K562 (cell line): ENCODE results near the gene MCEMP1. TPM values are rescaled to one million over a fixed set of nuclear protein-coding genes. Genes with fewer than 3 reads are reported as not detected.

Experiments used
- BACH1 ChIP-seq: fragments of 200-800 bp; sonication (Bioruptor generic); IDR thresholded peaks from 2 replicates; pipeline ENCODE4 v1.6.1; 2016; ENCODE audit warnings: missing genetic modification characterization, missing compliant biosample characterization
- CCNT2 ChIP-seq: IDR thresholded peaks from 2 replicates; pipeline ENCODE4 v1.6.1; 2011; ENCODE audit warnings: borderline replicate concordance, low read depth, mild to moderate bottlenecking, moderate library complexity, mixed read lengths, low read length; ENCODE audit not compliant: insufficient read length; ENCODE audit errors: extremely low read depth
- CXXC5 ChIP-seq: fragments of 250-450 bp; sonication (Bioruptor Pico); IDR thresholded peaks from 2 replicates; pipeline ENCODE4 v1.8.0; 2022; ENCODE audit warnings: inconsistent platforms, mild to moderate bottlenecking, moderate library complexity
- E2F3 ChIP-seq: fragments of 250-450 bp; sonication (Bioruptor Pico); IDR thresholded peaks from 2 replicates; pipeline ENCODE4 v1.4.0; 2020; ENCODE audit warnings: mild to moderate bottlenecking
- HDAC8 ChIP-seq: fragments of 450-650 bp; IDR thresholded peaks from 2 replicates; pipeline ENCODE4 v1.6.1; 2016; ENCODE audit warnings: mild to moderate bottlenecking, missing genetic modification characterization, moderate library complexity, missing compliant biosample characterization
- HSF4 ChIP-seq: fragments of 250-450 bp; sonication (Bioruptor Pico); IDR thresholded peaks from 2 replicates; pipeline ENCODE4 v2.1.2; 2022; ENCODE audit warnings: mild to moderate bottlenecking, moderate library complexity, borderline replicate concordance
- JUND ChIP-seq, 2 experiments: IDR thresholded peaks; 2 replicates in 1 of 2; 3 replicates in 1 of 2; pipeline ENCODE4 v1.6.1; 2011; ENCODE audit warnings: borderline replicate concordance in 2 of 2, low read depth in 2 of 2, low read length in 2 of 2, improper control_type of control experiment in 1 of 2, missing biosample characterization in 1 of 2, missing genetic modification characterization in 1 of 2, missing genetic modification reagents in 1 of 2
- KLF10 ChIP-seq: fragments of 250-450 bp; sonication (Bioruptor Pico); IDR thresholded peaks from 2 replicates; pipeline ENCODE4 v1.6.1; 2021; ENCODE audit warnings: matching md5 sums
- NFIC ChIP-seq: fragments of 450-650 bp; IDR thresholded peaks from 2 replicates; pipeline ENCODE4 v1.6.1; 2017; ENCODE audit warnings: mild to moderate bottlenecking, inconsistent platforms
- NFYB ChIP-seq: IDR thresholded peaks from 2 replicates; pipeline ENCODE4 v1.6.1; 2011; ENCODE audit warnings: mild to moderate bottlenecking, moderate library complexity; ENCODE audit not compliant: insufficient read length; ENCODE audit errors: extremely low read depth
- POLR2G ChIP-seq: fragments of 200-400 bp; formaldehyde crosslinking; IDR thresholded peaks from 2 replicates; pipeline ENCODE4 v1.6.1; 2017; ENCODE audit warnings: low read depth, mild to moderate bottlenecking, antibody characterized with exemption, low read length, moderate library complexity
- RBBP5 ChIP-seq: fragments of 200-600 bp; sonication (generic); IDR thresholded peaks from 2 replicates; pipeline ENCODE4 v1.6.1; 2012; ENCODE audit warnings: borderline replicate concordance, mild to moderate bottlenecking, low read length, control low read depth, inconsistent platforms; ENCODE audit not compliant: insufficient read depth, poor library complexity, severe bottlenecking
- RBM25 ChIP-seq: fragments of 200-400 bp; formaldehyde crosslinking; IDR thresholded peaks from 2 replicates; pipeline ENCODE4 v1.6.1; 2018; ENCODE audit warnings: low read length, low read depth, moderate library complexity; ENCODE audit not compliant: severe bottlenecking
- RFX7 ChIP-seq: fragments of 250-450 bp; sonication (Bioruptor Pico); IDR thresholded peaks from 2 replicates; pipeline ENCODE4 v1.5.1; 2021; ENCODE audit warnings: mild to moderate bottlenecking
- SAFB ChIP-seq: fragments of 200-400 bp; formaldehyde crosslinking; IDR thresholded peaks from 2 replicates; pipeline ENCODE4 v1.6.1; 2017; ENCODE audit warnings: low read depth, low read length, borderline replicate concordance
- SP1 ChIP-seq: sonication (generic); formaldehyde crosslinking; IDR thresholded peaks from 2 replicates; pipeline ENCODE4 v1.8.1; 2022; ENCODE audit warnings: mild to moderate bottlenecking, missing genetic modification reagents
- ZBED1 ChIP-seq: IDR thresholded peaks from 2 replicates; pipeline ENCODE4 v1.6.1; 2014
- ZBTB1 ChIP-seq: sonication (generic); formaldehyde crosslinking; IDR thresholded peaks from 2 replicates; pipeline ENCODE4 v1.8.1; 2023; ENCODE audit warnings: missing genetic modification reagents, low read depth, mild to moderate bottlenecking, borderline replicate concordance
- ZEB2 ChIP-seq: fragments of 450-650 bp; IDR thresholded peaks from 2 replicates; pipeline ENCODE4 v1.6.1; 2016
- ZFX ChIP-seq: sonication (generic); formaldehyde crosslinking; IDR thresholded peaks from 2 replicates; pipeline ENCODE4 v1.8.0; 2022; ENCODE audit warnings: mild to moderate bottlenecking, missing genetic modification reagents, moderate library complexity
- ZNF324 ChIP-seq: fragments of 250-450 bp; sonication (Bioruptor Pico); IDR thresholded peaks from 2 replicates; pipeline ENCODE4 v1.4.0; 2020; ENCODE audit warnings: mild to moderate bottlenecking
- ZNF707 ChIP-seq: fragments of 250-450 bp; sonication (Bioruptor Pico); conservative IDR thresholded peaks from 2 replicates; pipeline ENCODE4 v1.8.0; 2022; ENCODE audit warnings: inconsistent platforms, mild to moderate bottlenecking, moderate library complexity
- polyA plus RNA-seq, 8 experiments: library from polyadenylated mRNA; depleted of rRNA in 4 of 8; stranded (reverse) in 5 of 8; unstranded in 3 of 8; fragments of >200 nt; fragmentation: Nextera tagmentation in 2 of 8; fragmentation: Illumina TruSeq in 1 of 8; extraction: Ambion mirVana in 2 of 8; extraction: Trizol in 1 of 8; gene quantifications; 2 replicates each; pipeline versions ENCODE4 v1.2.1 to v1.2.3, GENCODE V29; 2011 to 2014; ENCODE audit warnings: inconsistent platforms in 1 of 8, missing spikeins in 1 of 8
- total RNA-seq, 7 experiments: library from RNA; depleted of rRNA in 6 of 7; stranded (reverse); fragments of >200 nt in 6 of 7; fragmentation: Illumina TruSeq in 2 of 7; extraction: Trizol in 2 of 7; gene quantifications; 2 replicates each; pipeline versions ENCODE4 v1.2.1 to v1.2.3, GENCODE V29; 2011 to 2021; ENCODE audit warnings: low replicate concordance in 1 of 7
- TF ChIP-seq, protein P1 (sequence below): fragments of 450-650 bp; IDR thresholded peaks from 2 replicates; pipeline ENCODE4 v1.6.1; 2014; ENCODE audit warnings: low read depth, mild to moderate bottlenecking, moderate library complexity, borderline replicate concordance
- TF ChIP-seq, protein P2 (sequence below): fragments of 450-650 bp; IDR thresholded peaks from 2 replicates; pipeline ENCODE4 v1.6.1; 2018; ENCODE audit warnings: mild to moderate bottlenecking, low read depth; ENCODE audit not compliant: partially characterized antibody

MCEMP1 gene
- total and polyA plus RNA-seq, 9 of the 15 experiments (the other 6 are each of a cell fraction or from before 2014, with no cell fraction given): 0.11 to 1.8 (median 0.51) TPM

DNA sequence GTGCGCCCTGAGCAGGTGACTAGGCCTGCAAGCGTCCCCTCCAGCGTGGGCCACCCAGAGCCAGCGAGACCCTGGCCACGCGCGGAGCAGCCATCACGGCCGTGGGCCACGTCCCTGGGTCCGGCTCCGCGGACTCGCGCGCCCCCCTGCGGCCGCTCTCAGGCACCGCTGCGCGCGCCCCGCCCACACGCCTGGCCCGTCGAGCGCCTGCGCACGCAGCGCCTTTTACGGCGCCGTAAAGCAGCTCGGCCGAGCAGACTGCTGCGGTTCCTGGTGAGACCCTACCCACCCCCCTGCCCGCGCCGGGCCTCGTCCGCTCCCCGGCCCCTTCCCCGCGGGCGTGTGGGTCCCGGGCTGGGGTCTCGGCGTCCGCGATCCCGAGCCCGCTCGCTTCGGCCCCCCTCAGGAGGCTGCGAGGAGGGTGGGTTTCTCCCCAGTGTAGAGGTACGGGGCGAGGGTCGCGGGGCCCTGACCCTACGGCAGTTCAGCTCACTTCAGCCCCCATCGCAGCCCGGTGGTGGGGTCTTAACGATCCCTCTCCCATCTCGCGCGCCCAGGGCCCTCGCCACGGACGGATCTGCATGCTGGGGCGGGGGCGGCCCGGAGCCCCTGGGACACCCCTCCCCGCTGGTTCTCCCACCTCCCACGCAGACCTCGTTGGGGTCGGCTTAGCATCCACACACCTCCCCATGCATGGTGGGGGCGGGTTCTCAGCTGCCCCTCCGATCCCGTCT is 3.9 kb downstream of the MCEMP1 start, which contains the start of gene TRAPPC5 (continued):
- TF ChIP-seq ZNF707: no peak
- TF ChIP-seq KLF10: no peak
- no peak for TF ChIP-seq ZEB2
- TF ChIP-seq, protein P1, sequence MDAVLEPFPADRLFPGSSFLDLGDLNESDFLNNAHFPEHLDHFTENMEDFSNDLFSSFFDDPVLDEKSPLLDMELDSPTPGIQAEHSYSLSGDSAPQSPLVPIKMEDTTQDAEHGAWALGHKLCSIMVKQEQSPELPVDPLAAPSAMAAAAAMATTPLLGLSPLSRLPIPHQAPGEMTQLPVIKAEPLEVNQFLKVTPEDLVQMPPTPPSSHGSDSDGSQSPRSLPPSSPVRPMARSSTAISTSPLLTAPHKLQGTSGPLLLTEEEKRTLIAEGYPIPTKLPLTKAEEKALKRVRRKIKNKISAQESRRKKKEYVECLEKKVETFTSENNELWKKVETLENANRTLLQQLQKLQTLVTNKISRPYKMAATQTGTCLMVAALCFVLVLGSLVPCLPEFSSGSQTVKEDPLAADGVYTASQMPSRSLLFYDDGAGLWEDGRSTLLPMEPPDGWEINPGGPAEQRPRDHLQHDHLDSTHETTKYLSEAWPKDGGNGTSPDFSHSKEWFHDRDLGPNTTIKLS: peak; percentile 91
- peak; percentile 72 for TF ChIP-seq POLR2G
- no peak for TF ChIP-seq RFX7 (CRISPR knock-in tag)
- no peak for TF ChIP-seq BACH1
- no peak for TF ChIP-seq NFYB
- TF ChIP-seq SP1 (CRISPR knock-in tag): peak; percentile 53; the same call in 1 of the 2 replicates
- peak; percentile 50 for TF ChIP-seq RBBP5
- TF ChIP-seq E2F3: 0 out of 2 replicates have a peak, but pooled peaks have one; percentile 52
- peak; percentile 72 for TF ChIP-seq CCNT2
- TF ChIP-seq, protein P2, sequence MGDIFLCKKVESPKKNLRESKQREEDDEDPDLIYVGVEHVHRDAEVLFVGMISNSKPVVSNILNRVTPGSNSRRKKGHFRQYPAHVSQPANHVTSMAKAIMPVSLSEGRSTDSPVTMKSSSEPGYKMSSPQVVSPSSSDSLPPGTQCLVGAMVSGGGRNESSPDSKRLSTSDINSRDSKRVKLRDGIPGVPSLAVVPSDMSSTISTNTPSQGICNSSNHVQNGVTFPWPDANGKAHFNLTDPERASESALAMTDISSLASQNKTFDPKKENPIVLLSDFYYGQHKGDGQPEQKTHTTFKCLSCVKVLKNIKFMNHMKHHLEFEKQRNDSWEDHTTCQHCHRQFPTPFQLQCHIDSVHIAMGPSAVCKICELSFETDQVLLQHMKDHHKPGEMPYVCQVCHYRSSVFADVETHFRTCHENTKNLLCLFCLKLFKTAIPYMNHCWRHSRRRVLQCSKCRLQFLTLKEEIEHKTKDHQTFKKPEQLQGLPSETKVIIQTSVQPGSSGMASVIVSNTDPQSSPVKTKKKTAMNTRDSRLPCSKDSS: no peak
- TF ChIP-seq SAFB: peak; percentile 97
- no peak for TF ChIP-seq HSF4
- TF ChIP-seq ZBTB1 (CRISPR knock-in tag): 0 out of 2 replicates have a peak, but pooled peaks have one; percentile 31
- no peak for TF ChIP-seq ZNF324 (CRISPR knock-in tag)
- TF ChIP-seq ZBED1: no peak
- TF ChIP-seq RBM25: peak; percentile 60
- TF ChIP-seq JUND (IDR thresholded peaks at IDR 0.05; ENCODE audit: borderline replicate concordance, low read depth, low read length): peak; percentile 21; the same call in 1 of the 2 replicates
- TF ChIP-seq JUND (tag; IDR thresholded peaks at IDR 0.05; ENCODE audit: borderline replicate concordance, low read depth, low read length): no peak; the same call in 2 of the 3 replicates
- TF ChIP-seq CXXC5 (CRISPR knock-in tag): peak; percentile 70
- 0 out of 2 replicates have a peak, but pooled peaks have one; percentile 18 for TF ChIP-seq NFIC
- TF ChIP-seq HDAC8 (tag): no peak
- peak; percentile 24; the same call in 1 of the 2 replicates for TF ChIP-seq ZFX
